Erythroblast (primary cell): ENCODE data around the gene EHBP1.
A peak's percentile ranks its signal among the peaks of the same experiment; 100 is the strongest.
"Not testable (repeated sequence)": the region's sequence is repeated elsewhere in the genome, so short reads cannot be mapped to it uniquely, and the experiment has no call there.

ENCODE experiments used
- DNase-seq, 2 experiments: peaks; one replicate each; lab custom pipeline; 2025; lab: John Stamatoyannopoulos, UW
- GATA1 ChIP-seq: IDR thresholded peaks from 2 replicates; pipeline ENCODE4 v1.6.1; 2011; ENCODE audit warnings: low read depth, mild to moderate bottlenecking, control low read depth, low read length, moderate library complexity
- POLR2A ChIP-seq: IDR thresholded peaks from 2 replicates; pipeline ENCODE4 v1.6.1; 2011; ENCODE audit warnings: mild to moderate bottlenecking, low read length

EHBP1 gene

DNA sequence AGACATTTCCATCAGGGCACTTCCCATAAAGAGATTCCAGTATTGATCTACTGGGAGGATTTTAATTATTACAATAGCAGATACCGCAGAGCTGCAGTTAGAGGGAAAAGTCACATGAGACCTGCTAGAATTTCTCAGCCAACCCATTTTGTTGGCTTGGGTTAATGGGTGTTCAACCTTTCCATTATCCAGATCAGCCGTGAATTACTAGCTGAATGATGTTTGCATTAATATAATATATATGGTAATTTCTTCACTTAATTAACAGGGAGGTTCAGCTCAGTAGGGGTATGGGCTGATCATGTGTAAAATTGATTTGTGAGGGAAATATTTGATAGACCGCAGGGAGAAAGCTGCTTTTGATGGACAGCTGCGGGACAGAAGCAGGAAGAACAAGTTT lies 288.7 kb downstream of the EHBP1 start:
- TF ChIP-seq GATA1 (no peak), POLR2A (no peak)
- no peak for DNase-seq

DNA sequence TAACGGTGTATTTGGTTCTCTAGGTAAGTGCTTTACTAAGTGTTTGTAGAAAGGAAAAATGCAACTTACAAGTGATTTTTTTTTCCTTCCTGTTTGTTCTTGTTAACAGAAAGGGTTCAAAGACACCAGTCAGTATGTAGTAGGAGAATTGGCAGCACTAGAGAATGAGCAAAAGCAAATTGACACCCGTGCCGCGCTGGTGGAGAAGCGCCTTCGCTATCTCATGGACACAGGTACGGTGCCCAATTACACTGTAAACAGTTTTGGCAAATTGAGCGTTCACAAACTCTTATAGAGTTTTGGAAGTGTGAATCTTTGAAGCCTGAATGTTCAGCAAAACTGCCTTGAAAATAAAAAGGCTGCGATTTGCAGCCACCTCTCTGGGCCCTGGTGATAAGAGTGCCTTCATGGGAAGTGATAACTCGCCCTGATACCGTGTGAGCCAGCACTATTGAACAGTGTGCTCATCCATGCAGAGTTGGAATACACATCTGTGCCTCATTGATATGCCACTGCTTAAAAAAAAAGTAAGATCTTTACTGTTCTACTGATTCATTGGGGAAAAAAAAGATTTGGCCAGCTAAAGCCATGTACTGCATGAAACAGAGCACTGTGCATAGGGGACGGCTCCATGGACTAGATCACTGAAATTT lies 291.1 kb downstream of the EHBP1 start:
- peak; percentile 84 to 94 for DNase-seq
- TF ChIP-seq POLR2A (no peak), GATA1 (no peak)

DNA sequence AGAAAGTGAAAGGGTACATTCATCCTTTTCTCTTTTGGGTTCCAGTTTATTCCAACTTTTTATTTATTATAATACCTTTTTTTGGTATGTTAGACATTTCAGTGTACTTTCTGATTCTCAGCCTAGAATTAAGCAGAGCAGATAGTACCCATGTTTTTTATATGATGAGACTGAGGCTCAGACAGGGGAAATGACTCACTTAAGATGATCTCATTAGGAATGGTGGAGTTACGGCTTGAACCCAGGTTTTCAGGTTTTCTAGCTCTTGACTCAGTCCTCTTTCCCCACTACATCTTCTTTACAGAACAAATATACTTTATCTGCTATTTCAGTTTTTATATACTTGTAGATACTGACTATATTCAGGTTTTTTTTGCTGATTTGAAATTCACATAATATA lies 293.4 kb downstream of the EHBP1 start:
- DNase-seq, result peak in 1 of 2 experiments; percentile 29
- no peak for TF ChIP-seq GATA1
- no peak for TF ChIP-seq POLR2A

DNA sequence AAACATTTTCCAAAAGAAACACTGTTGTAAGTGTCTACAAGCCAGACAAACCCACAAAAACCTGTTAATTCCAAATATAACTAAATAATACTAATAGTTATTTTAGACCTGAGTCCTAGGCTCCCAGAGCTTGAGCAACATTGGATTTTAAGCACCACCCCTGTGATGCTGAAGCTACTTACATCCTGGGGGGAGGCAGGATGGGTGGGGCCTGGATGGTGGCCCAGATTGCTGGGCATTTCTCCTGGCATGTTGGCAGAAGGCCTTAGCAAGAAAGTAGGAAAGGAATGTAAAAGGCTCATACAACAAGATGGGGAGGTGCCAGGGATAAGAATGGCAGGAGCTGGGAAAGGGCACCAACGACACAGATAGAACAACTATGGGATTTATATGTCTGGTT lies 294.4 kb downstream of the EHBP1 start:
- peak in 1 of 2 experiments; percentile 13 for DNase-seq
- TF ChIP-seq POLR2A (no peak), GATA1 (no peak)

DNA sequence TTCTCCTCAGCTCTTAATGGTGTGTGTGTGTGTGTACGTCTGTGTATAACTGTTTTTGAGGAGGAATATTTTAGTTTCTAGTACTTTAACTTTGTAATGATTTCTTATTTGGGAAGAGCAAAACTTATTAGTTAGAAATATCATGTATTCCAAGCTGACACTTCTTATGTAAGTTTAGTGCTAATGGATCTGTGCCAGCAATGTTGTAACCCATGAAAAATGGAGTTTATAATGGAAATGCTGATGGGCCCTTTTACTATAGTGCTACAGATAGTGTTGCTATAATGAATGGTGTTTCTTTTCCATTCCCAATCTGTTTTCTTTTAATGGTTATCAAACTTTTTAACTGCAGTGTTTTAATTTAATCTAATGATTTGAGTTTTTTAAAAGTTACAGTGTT lies 295.3 kb downstream of the EHBP1 start:
- DNase-seq, result no peak
- TF ChIP-seq GATA1 (no peak), POLR2A (no peak)

DNA sequence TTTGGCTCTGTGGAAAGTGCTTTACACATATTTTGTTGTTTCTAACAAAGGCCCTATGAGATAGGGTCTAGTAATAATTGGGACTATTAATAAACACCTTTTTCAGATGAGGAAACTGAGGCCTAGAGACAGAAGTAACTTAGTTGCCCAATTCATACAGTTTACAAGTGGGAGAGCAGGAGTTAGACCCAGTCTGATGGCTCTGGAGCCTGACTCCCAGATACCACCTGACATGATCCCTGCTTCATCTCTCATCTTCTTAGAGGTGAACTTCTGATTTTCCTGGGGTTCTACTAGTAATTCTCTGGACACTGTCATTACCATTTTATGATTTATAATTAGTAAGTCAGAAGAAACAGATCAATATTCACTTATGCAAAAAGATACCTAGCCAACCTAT lies 296.1 kb downstream of the EHBP1 start:
- no peak for DNase-seq
- TF ChIP-seq GATA1 (no peak), POLR2A (no peak)

DNA sequence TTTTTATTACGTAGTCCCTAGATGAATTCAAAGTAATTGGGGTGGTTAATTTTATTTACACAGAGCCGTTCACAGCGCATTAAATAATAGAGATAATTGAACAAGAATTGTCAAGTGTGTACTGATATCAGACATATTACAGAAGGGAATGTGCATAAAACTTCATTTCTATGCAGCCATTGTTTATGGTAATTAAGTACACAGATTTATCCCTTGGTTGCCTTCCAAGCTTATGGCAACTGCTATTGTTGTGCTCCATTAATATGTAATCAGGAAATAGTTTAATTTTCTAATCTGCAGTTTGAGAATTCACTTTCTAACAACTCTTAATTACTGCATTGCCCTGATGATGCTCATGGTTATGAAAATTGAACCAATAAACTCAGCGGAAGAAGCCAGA lies 297.8 kb downstream of the EHBP1 start:
- no peak for TF ChIP-seq GATA1
- no peak for TF ChIP-seq POLR2A
- no peak for DNase-seq

DNA sequence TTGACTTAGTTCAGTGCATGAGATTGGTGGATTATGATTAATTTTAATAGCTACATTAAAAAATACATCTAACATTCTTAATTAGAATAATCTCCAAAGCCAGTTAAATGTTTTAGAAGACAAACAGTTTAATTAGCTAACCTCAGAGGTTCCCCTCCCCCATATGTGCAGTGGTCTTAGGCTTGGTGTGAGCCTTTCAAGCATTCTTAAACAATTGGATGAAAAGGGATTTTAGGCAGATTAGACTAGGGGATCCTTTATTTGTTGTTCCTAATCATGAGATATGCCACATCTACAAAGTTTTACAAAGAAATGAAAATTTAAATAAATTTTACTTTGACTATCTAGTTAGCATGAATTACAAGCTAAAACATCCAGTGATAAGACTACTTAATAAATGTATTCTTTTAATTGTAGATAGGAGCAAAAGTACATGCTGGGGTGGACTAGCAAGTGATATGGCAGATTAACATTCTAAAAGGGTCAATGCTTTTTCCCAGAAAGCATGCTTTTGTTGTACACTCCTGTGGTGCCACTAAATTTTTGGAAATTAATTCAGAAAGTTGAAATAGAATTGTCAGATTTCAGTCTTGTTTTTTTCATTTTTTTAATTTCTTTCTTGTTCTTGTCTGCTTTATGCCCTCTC lies 302.4 kb downstream of the EHBP1 start:
- no peak for DNase-seq
- TF ChIP-seq POLR2A (no peak), GATA1 (no peak)

DNA sequence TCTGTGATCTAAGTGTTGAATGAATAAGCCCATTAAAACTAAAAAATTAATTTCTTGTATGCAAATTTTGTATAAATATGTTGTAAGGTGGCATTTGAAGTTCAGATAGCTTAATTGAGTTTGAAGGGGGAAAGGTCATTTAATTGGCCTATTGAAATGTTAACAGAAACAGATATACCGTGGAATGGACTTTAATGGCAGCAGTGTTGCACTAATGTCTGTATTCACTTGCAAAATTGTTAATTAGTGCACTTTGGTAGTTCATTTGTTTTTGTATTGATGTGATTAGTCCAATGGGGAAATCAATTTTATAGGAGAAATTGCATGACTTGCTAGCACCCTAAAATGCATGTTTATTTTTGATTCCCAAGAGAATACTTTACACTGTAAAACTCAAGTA lies 303.3 kb downstream of the EHBP1 start:
- no peak for DNase-seq
- TF ChIP-seq POLR2A (no peak), GATA1 (no peak)

DNA sequence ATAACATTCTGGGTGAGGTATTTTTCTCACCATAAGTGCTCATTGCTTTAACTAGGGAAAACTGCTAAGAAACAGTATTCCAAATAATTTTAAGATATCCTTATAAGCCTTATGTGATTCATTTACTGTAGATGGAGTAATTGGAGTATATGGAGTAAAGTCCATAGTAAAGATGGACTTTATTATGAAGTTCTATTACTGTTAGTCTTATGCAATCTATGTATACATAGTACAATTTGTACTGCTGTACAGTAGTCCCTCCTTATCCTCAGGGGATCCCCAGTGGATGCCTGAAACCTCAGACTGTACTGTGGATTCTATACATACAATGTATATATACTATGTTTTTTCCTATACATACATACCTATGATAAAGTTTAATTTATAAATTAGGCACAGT lies 304.0 kb downstream of the EHBP1 start:
- no peak for DNase-seq
- no peak for TF ChIP-seq POLR2A

DNA sequence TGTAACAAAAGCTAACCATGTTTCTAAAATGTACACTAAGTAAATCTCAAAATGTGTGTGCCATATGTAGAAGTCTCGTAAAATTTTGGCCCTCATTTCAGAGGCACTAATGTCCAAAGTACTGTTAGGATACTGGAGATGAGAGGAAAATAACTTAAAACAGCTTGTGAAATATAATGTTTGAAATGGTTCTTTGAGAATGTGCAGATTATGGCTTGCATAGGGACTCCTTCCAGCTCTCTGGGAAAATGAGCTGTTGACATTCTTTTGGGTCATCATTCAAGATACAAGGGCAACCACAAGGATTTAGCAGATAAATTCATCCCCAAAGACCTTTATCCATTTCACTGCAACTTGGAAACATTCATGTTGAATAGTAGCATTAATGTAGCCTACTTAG lies 307.0 kb downstream of the EHBP1 start:
- no peak for TF ChIP-seq POLR2A
- no peak for TF ChIP-seq GATA1

DNA sequence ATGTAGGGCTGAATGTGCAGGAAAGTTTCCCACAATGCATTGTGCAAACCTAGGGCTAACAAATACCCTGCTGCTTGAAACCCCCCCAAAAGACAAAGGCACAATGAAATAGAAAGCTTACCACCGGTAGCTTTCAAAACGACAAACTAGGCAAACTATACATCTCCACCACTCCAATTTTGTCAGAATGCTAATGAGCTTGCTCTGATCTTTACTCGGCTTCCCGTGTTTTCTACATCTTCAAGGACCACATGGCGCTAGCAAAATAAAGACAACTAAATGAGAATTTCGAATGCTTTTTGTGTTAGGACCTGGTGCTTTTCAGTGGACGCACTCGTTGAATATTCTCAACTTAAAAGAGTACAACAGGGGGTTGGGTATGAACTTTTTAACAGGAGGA lies 307.9 kb downstream of the EHBP1 start:
- TF ChIP-seq GATA1, result no peak
- no peak for TF ChIP-seq POLR2A
- DNase-seq, result no peak

More for the DNA sequence above, 307.0 kb downstream of the EHBP1 start:
- no peak for DNase-seq

DNA sequence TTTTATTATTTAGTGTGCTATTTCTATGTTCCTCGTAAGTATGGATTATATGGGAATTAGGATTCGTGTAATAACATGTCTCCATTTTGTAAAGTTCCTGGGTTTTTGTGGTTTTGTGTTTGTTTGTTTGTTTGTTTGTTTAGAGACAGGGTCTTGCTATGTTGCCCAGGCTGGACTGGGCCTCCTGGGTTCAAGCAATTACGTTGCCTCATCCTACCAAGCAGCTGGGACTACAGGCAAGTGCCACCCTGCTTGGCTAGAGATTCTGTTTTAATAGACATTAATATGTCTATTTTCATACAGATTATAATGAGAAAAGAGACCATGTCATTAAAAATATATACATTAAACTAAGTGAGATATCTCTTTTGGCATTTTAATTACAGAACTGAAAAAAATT lies 309.9 kb downstream of the EHBP1 start:
- DNase-seq, result no peak
- no peak for TF ChIP-seq POLR2A
- no peak for TF ChIP-seq GATA1

DNA sequence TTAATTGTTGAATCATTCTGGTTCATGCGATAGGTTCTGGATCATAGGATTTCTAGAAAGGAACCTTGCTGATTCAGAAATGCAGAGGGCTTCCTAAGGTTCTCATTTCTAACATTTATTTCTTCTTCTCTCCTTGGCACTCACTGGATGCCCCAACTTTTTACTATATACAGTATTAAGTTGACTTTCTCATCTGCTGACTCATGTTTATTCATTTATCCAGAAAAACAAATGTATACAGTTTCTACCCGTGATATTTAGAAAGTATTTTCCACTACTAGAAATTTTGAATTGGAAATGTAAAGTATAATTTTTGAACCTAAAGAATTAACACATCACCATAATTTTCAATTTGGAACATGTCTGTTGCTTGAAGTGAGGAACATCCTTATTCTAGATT lies 312.9 kb downstream of the EHBP1 start:
- DNase-seq, result no peak
- TF ChIP-seq GATA1, result no peak
- TF ChIP-seq POLR2A, result no peak

DNA sequence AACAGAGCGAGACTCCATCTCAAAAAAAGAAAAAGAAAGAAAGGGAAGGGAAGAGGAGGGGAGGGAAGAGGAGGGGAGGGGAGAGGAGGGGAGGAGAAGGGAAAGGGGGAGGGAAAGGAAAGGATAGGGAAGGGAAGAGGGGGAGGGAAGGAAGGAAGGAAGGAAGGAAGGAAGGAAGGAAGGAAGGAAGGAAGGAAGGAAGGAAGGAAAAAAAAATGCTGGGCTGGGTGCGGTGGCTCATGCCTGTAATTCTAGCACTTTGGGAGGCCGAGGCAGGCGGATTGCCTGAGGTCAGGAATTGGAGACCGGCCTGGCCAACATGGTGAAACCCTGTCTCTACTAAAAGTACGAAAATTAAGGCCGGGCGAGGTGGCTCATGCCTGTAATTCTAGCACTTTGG lies 314.2 kb downstream of the EHBP1 start:
- not testable (repeated sequence) for DNase-seq
